Measurements from ENCODE around the gene ZPR1.

ZPR1 gene

GRCh38 chr11:116827461-116827860 is 39.6 kb upstream of the ZPR1 start:
- no peak for ATAC-seq
- DNase-seq = no peak
- no peak overlapping the region for H3K27ac Mint-ChIP-seq
- H3K9me3 Mint-ChIP-seq = no peaks in the 10 kb centered on the region
- no peaks in the 10 kb centered on the region for H3K4me1 Mint-ChIP-seq
- H3K4me3 Mint-ChIP-seq = no peak overlapping the region
- H3K27me3 Mint-ChIP-seq = no peaks in the 10 kb centered on the region

- H3K27me3 Mint-ChIP-seq = no peaks in the 10 kb centered on the region
- H3K4me1 Mint-ChIP-seq = no peaks in the 10 kb centered on the region
- DNase-seq = no peak
- H3K27ac Mint-ChIP-seq = no peak overlapping the region
- no peak overlapping the region for H3K4me3 Mint-ChIP-seq
- no peaks in the 10 kb centered on the region for H3K9me3 Mint-ChIP-seq
- ATAC-seq = no peak
These were observed 39.1 kb upstream of the ZPR1 start for GRCh38 chr11:116826751-116827431.

GRCh38 chr11:116825854-116826750 is 38.3 kb upstream of the ZPR1 start:
- Mint-ChIP-seq H3K27ac (no peak overlapping the region), H3K4me3 (no peak overlapping the region), H3K27me3 (no peaks in the 10 kb centered on the region), H3K9me3 (no peaks in the 10 kb centered on the region), H3K4me1 (no peaks in the 10 kb centered on the region)
- ATAC-seq = no peak
- DNase-seq = no peak

GRCh38 chr11:116825434-116825833 is 37.6 kb upstream of the ZPR1 start:
- no peaks in the 10 kb centered on the region for H3K9me3 Mint-ChIP-seq
- no peak overlapping the region for H3K4me3 Mint-ChIP-seq
- no peaks in the 10 kb centered on the region for H3K27me3 Mint-ChIP-seq

GRCh38 chr11:116823031-116823843 is 35.4 kb upstream of the ZPR1 start, which contains the start of gene APOA4:
Gene APOA4, minus strand, starts transcription at chr11:116823304. Its CDS starts 113 bp downstream, at chr11:116823191.
- DNase-seq = no peak
- no peak for ATAC-seq
- H3K4me3 Mint-ChIP-seq = no peak within 1 kb of the TSS
- H3K27ac Mint-ChIP-seq = no peak within 1 kb of the TSS
- no peaks in the 10 kb centered on the region for H3K9me3 Mint-ChIP-seq
- no peaks in the 10 kb centered on the region for H3K27me3 Mint-ChIP-seq
- no peaks in the 10 kb centered on the region for H3K4me1 Mint-ChIP-seq

More at GRCh38 chr11:116825434-116825833, 37.6 kb upstream of the ZPR1 start:
- ATAC-seq (no peak), DNase-seq (no peak)
- no peaks in the 10 kb centered on the region for H3K4me1 Mint-ChIP-seq
- H3K27ac Mint-ChIP-seq = no peak overlapping the region

GRCh38 chr11:116822575-116822974 is 34.8 kb upstream of the ZPR1 start:
- H3K27me3 Mint-ChIP-seq = no peaks in the 10 kb centered on the region
- H3K9me3 Mint-ChIP-seq = no peaks in the 10 kb centered on the region
- no peak overlapping the region for H3K27ac Mint-ChIP-seq
- no peak overlapping the region for H3K4me3 Mint-ChIP-seq
- DNase-seq (no peak), ATAC-seq (no peak)
- H3K4me1 Mint-ChIP-seq = no peaks in the 10 kb centered on the region

GRCh38 chr11:116821050-116821918 is 33.5 kb upstream of the ZPR1 start:
- no peak for ATAC-seq
- Mint-ChIP-seq H3K4me3 (no peak overlapping the region), H3K9me3 (no peaks in the 10 kb centered on the region), H3K27ac (no peak overlapping the region), H3K4me1 (no peaks in the 10 kb centered on the region), H3K27me3 (no peaks in the 10 kb centered on the region)
- DNase-seq = no peak

GRCh38 chr11:116819049-116819448 is 31.2 kb upstream of the ZPR1 start:
- Mint-ChIP-seq H3K27me3 (no peaks in the 10 kb centered on the region), H3K27ac (no peak overlapping the region), H3K4me1 (no peaks in the 10 kb centered on the region), H3K4me3 (no peak overlapping the region), H3K9me3 (no peaks in the 10 kb centered on the region)
- no peak for ATAC-seq
- no peak for DNase-seq

GRCh38 chr11:116814502-116814901 is 26.7 kb upstream of the ZPR1 start:
- H3K27me3 Mint-ChIP-seq = no peaks in the 10 kb centered on the region
- H3K4me3 Mint-ChIP-seq = no peak overlapping the region
- H3K27ac Mint-ChIP-seq = no peak overlapping the region
- H3K9me3 Mint-ChIP-seq = no peaks in the 10 kb centered on the region
- no peaks in the 10 kb centered on the region for H3K4me1 Mint-ChIP-seq
- DNase-seq = no peak
- no peak for ATAC-seq

- no peaks in the 10 kb centered on the region for H3K27me3 Mint-ChIP-seq
- DNase-seq = no peak
- H3K27ac Mint-ChIP-seq = no peak overlapping the region
- H3K4me1 Mint-ChIP-seq = no peaks in the 10 kb centered on the region
- no peaks in the 10 kb centered on the region for H3K9me3 Mint-ChIP-seq
- no peak for ATAC-seq
- H3K4me3 Mint-ChIP-seq = no peak overlapping the region
These were observed 26.1 kb upstream of the ZPR1 start for GRCh38 chr11:116813781-116814471.

- Mint-ChIP-seq H3K4me3 (no peak overlapping the region), H3K9me3 (no peaks in the 10 kb centered on the region), H3K27me3 (no peaks in the 10 kb centered on the region), H3K27ac (no peak overlapping the region), H3K4me1 (no peaks in the 10 kb centered on the region)
- DNase-seq (no peak), ATAC-seq (no peak)
These were observed 25.3 kb upstream of the ZPR1 start for GRCh38 chr11:116813170-116813569.

- ATAC-seq = no peak
- Mint-ChIP-seq H3K4me1 (no peaks in the 10 kb centered on the region), H3K9me3 (no peaks in the 10 kb centered on the region), H3K27ac (no peak overlapping the region), H3K4me3 (no peak overlapping the region), H3K27me3 (no peaks in the 10 kb centered on the region)
- no peak for DNase-seq
These were observed 24.3 kb upstream of the ZPR1 start for GRCh38 chr11:116812109-116812508.

GRCh38 chr11:116811194-116811593 is 23.4 kb upstream of the ZPR1 start:
- no peaks in the 10 kb centered on the region for H3K4me1 Mint-ChIP-seq
- ATAC-seq (no peak), DNase-seq (no peak)
- H3K27ac Mint-ChIP-seq = no peak overlapping the region
- no peaks in the 10 kb centered on the region for H3K9me3 Mint-ChIP-seq
- H3K27me3 Mint-ChIP-seq = no peaks in the 10 kb centered on the region
- no peak overlapping the region for H3K4me3 Mint-ChIP-seq
